CD4-positive, alpha-beta T cell (primary cell): ENCODE data around the gene SMOC1. TPM values are rescaled to one million over a fixed set of nuclear protein-coding genes. Genes with fewer than 3 reads are reported as not detected.

Experiments
- ATAC-seq: fragments of 200-7000 bp; cut with Tn5 transposase; one replicate; pipeline ENCODE4 v1.10.0; 2022; ENCODE audit warnings: mild to moderate bottlenecking; ENCODE audit not compliant: poor library complexity
- CTCF ChIA-PET: fragments of 350-600 bp; sonication (Branson Sonifier 250); formaldehyde crosslinking; loops from one replicate; lab custom pipeline; 2021; ENCODE audit warnings: antibody characterized with exemption, inconsistent platforms; lab: Charles Lee
- POLR2A ChIA-PET: fragments of 350-600 bp; sonication (Branson Sonifier 250); formaldehyde crosslinking; loops from one replicate; lab custom pipeline; 2021; ENCODE audit warnings: antibody characterized with exemption, inconsistent platforms; lab: Charles Lee
- DNase-seq, 14 experiments: peaks; one replicate each; pipeline ENCODE4 v3.0.0-alpha.2; 2013 to 2020; ENCODE audit warnings: mixed read lengths in 2 of 14
- H3K27ac ChIP-seq, 2 donors: one replicate each; pipeline versions ENCODE4 v1.5.1 to v1.7.0; 2013; ENCODE audit warnings: low read length in 2 of 2, low read depth in 1 of 2, mild to moderate bottlenecking in 1 of 2
- H3K27me3 ChIP-seq, 2 experiments: 1 replicate in 1 of 2; 2 replicates in 1 of 2; pipeline versions ENCODE4 v1.6.1 to v1.7.0; 2013; ENCODE audit warnings: low read length in 2 of 2, control low read depth in 1 of 2, mild to moderate bottlenecking in 1 of 2, moderate library complexity in 1 of 2; ENCODE audit not compliant: insufficient read depth in 2 of 2, control insufficient read depth in 1 of 2
- H3K36me3 ChIP-seq: one replicate; pipeline ENCODE4 v1.6.1; 2013; ENCODE audit warnings: low read length, control low read depth; ENCODE audit not compliant: insufficient read depth
- H3K4me1 ChIP-seq: one replicate; pipeline ENCODE4 v1.6.1; 2013; ENCODE audit warnings: low read length, control low read depth; ENCODE audit not compliant: insufficient read depth
- H3K4me3 ChIP-seq: one replicate; pipeline ENCODE4 v1.5.1; 2013; ENCODE audit warnings: mild to moderate bottlenecking, low read length, moderate library complexity
- H3K9me3 ChIP-seq, 2 experiments: 1 replicate in 1 of 2; 2 replicates in 1 of 2; pipeline versions ENCODE4 v1.6.1 to v1.7.0; 2013; ENCODE audit warnings: low read length in 2 of 2, mild to moderate bottlenecking in 2 of 2, control low read depth in 1 of 2, moderate library complexity in 1 of 2; ENCODE audit not compliant: control insufficient read depth in 1 of 2, insufficient read depth in 1 of 2
- H3K27ac Mint-ChIP-seq: one replicate; pipeline ENCODE4 v1.8.0; 2020; ENCODE audit warnings: mixed read lengths
- H3K27me3 Mint-ChIP-seq: one replicate; pipeline ENCODE4 v1.8.0; 2021; ENCODE audit warnings: mixed read lengths
- H3K36me3 Mint-ChIP-seq: one replicate; pipeline ENCODE4 v1.8.0; 2021; ENCODE audit warnings: low read depth, mixed read lengths
- H3K4me1 Mint-ChIP-seq: one replicate; pipeline ENCODE4 v1.8.0; 2021; ENCODE audit warnings: low read depth, mixed read lengths
- H3K4me3 Mint-ChIP-seq: one replicate; pipeline ENCODE4 v1.8.0; 2020; ENCODE audit warnings: mild to moderate bottlenecking, mixed read lengths
- H3K9me3 Mint-ChIP-seq: one replicate; pipeline ENCODE4 v1.8.0; 2020; ENCODE audit warnings: mixed read lengths
- CTCF ChIP-seq: fragments of 200-600 bp; IDR thresholded peaks from one replicate; pipeline ENCODE4 v1.8.0; 2022; ENCODE audit warnings: antibody characterized with exemption, mild to moderate bottlenecking
- intact Hi-C, 2 experiments: fragments of 100-400 bp; cut with DNase I in 1 of 2; cut with micrococcal nuclease in 1 of 2; formaldehyde crosslinking; loops; one replicate each; pipeline versions ENCODE4 v1.15.1 to v1.9.0; 2023 to 2025; cut with DNase I, micrococcal nuclease
- total RNA-seq, 174 experiments: library from RNA in 2 of 174; stranded (reverse) in 2 of 174; gene quantifications; one replicate each; pipeline ENCODE4 v1.2.3 and lab custom pipeline; 2021 to 2026

Gene SMOC1
- total RNA-seq, 2 experiments from 2014 or later, result not detected

- intact Hi-C loops, result no loop called here
- H3K36me3 ChIP-seq, result no peaks in the 10 kb centered on the region
- no peak for ATAC-seq
- no peak overlapping the region for H3K27ac ChIP-seq
- Mint-ChIP-seq H3K27me3 (peaks cover 33% of the 10 kb centered on the region), H3K9me3 (no peaks in the 10 kb centered on the region), H3K4me1 (no peaks in the 10 kb centered on the region), H3K4me3 (no peak overlapping the region), H3K27ac (no peak overlapping the region), H3K36me3 (no peaks in the 10 kb centered on the region)
- H3K27me3 ChIP-seq, result peaks cover 0 to 10% of the 10 kb centered on the region in 2 experiments
- H3K4me1 ChIP-seq, result no peaks in the 10 kb centered on the region
- no peak for TF ChIP-seq CTCF
- H3K4me3 ChIP-seq, result no peak overlapping the region
- H3K9me3 ChIP-seq, result no peaks in the 10 kb centered on the region
- DNase-seq, result no peak
- ChIA-PET CTCF (no interaction called here), POLR2A (no interaction called here)
These were observed 26.5 kb upstream of the SMOC1 start for GRCh38 chr14:69852531-69853321.

- Mint-ChIP-seq H3K27me3 (peaks cover 27% of the 10 kb centered on the region), H3K4me3 (no peak overlapping the region), H3K4me1 (no peaks in the 10 kb centered on the region), H3K9me3 (no peaks in the 10 kb centered on the region), H3K27ac (no peak overlapping the region), H3K36me3 (no peaks in the 10 kb centered on the region)
- intact Hi-C loops, result no loop called here
- no peak overlapping the region for H3K4me3 ChIP-seq
- no peak for ATAC-seq
- no peak for DNase-seq
- ChIA-PET CTCF (no interaction called here), POLR2A (no interaction called here)
- H3K4me1 ChIP-seq, result no peaks in the 10 kb centered on the region
- no peak overlapping the region for H3K27ac ChIP-seq
- H3K9me3 ChIP-seq, result no peaks in the 10 kb centered on the region
- no peaks in the 10 kb centered on the region for H3K36me3 ChIP-seq
- H3K27me3 ChIP-seq, result peaks cover 0 to 10% of the 10 kb centered on the region in 2 experiments
- no peak for TF ChIP-seq CTCF
These were observed 25.4 kb upstream of the SMOC1 start for GRCh38 chr14:69853774-69854173.

- no peak overlapping the region for H3K27ac ChIP-seq
- H3K27me3 Mint-ChIP-seq, result peaks cover 21% of the 10 kb centered on the region
- H3K36me3 ChIP-seq, result no peaks in the 10 kb centered on the region
- no peaks in the 10 kb centered on the region for H3K4me1 Mint-ChIP-seq
- H3K4me1 ChIP-seq, result no peaks in the 10 kb centered on the region
- H3K4me3 ChIP-seq, result no peak overlapping the region
- H3K9me3 Mint-ChIP-seq, result no peaks in the 10 kb centered on the region
- ChIA-PET CTCF (no interaction called here), POLR2A (no interaction called here)
- no peak overlapping the region for H3K4me3 Mint-ChIP-seq
- DNase-seq (no peak), ATAC-seq (no peak)
- H3K27me3 ChIP-seq, result peaks cover 0 to 10% of the 10 kb centered on the region in 2 experiments
- H3K36me3 Mint-ChIP-seq, result no peaks in the 10 kb centered on the region
- no peak for TF ChIP-seq CTCF
- no peaks in the 10 kb centered on the region for H3K9me3 ChIP-seq
- intact Hi-C loops, result no loop called here
- no peak overlapping the region for H3K27ac Mint-ChIP-seq
These were observed 24.6 kb upstream of the SMOC1 start for GRCh38 chr14:69854598-69854997.
